Tibial nerve (tissue), 4 donors: Measurements from ENCODE around the gene ABCC4. TPM values are rescaled to one million over a fixed set of nuclear protein-coding genes. Genes with fewer than 3 reads are reported as not detected.

Experiments used
- DNase-seq, 2 donors: peaks; one replicate each; pipeline ENCODE4 v3.0.0-alpha.2; 2019; ENCODE audit warnings: low spot score in 2 of 2
- H3K27ac ChIP-seq, 4 donors: fragments of 200-600 bp; sonication (generic) in 3 of 4; one replicate each; pipeline ENCODE4 v1.5.1; 2017 to 2019; ENCODE audit warnings: mild to moderate bottlenecking in 1 of 4
- H3K27me3 ChIP-seq, 2 donors: fragments of 200-600 bp; sonication (generic) in 1 of 2; one replicate each; pipeline versions ENCODE4 v1.5.1 to v1.6.0; 2017 to 2019
- H3K36me3 ChIP-seq, 3 donors: fragments of 200-600 bp; sonication (generic); one replicate each; pipeline ENCODE4 v1.5.1; 2018 to 2019
- H3K4me1 ChIP-seq, 4 donors: fragments of 200-600 bp; sonication (generic) in 3 of 4; one replicate each; pipeline ENCODE4 v1.5.1; 2017 to 2019
- H3K4me3 ChIP-seq, 4 donors: fragments of 200-600 bp; sonication (generic) in 3 of 4; one replicate each; pipeline ENCODE4 v1.5.1; 2017 to 2019; ENCODE audit warnings: mild to moderate bottlenecking in 1 of 4, moderate library complexity in 1 of 4
- H3K9me3 ChIP-seq, 4 donors: fragments of 200-600 bp; sonication (generic) in 3 of 4; one replicate each; pipeline ENCODE4 v1.5.1; 2017 to 2019
- EP300 ChIP-seq, 2 donors: sonication (generic); formaldehyde crosslinking; IDR thresholded peaks; one replicate each; pipeline ENCODE4 v1.6.1; 2017; ENCODE audit warnings: antibody characterized with exemption in 2 of 2, mild to moderate bottlenecking in 1 of 2
- POLR2A ChIP-seq, 2 donors: fragments of 450-650 bp; IDR thresholded peaks; one replicate each; pipeline ENCODE4 v1.6.1; 2017; ENCODE audit warnings: antibody characterized with exemption in 2 of 2, mild to moderate bottlenecking in 2 of 2, moderate library complexity in 2 of 2
- WGBS, 2 donors: methylation state at CpG; one replicate each; pipeline ENCODE4 v1.1.5; 2018; 5-methylcytosine and 5-hydroxymethylcytosine counted together
- total RNA-seq, 4 donors: library from RNA; depleted of rRNA; stranded (reverse); fragments of >200 nt; gene quantifications; one replicate each; pipeline ENCODE4 v1.1.0, GENCODE V29; 2016
- TF ChIP-seq, protein P1 (sequence below), 5 experiments: fragments of 200-600 bp in 3 of 5; fragments of 450-650 bp in 2 of 5; sonication (generic) in 3 of 5; IDR thresholded peaks; one replicate each; pipeline ENCODE4 v1.5.1; 2016 to 2019; ENCODE audit warnings: antibody characterized with exemption in 5 of 5, mild to moderate bottlenecking in 3 of 5, moderate library complexity in 2 of 5

Gene ABCC4
- total RNA-seq, 4 donors from 2014 or later: 5.7 to 20.1 (median 9.3) TPM

GRCh38 chr13:95122063-95122462 is 179.2 kb downstream of the ABCC4 start:
- Histone ChIP-seq H3K9me3 (no peaks in the 10 kb centered on the region), H3K27me3 (no peaks in the 10 kb centered on the region), H3K27ac (no peak overlapping the region), H3K4me3 (no peak overlapping the region), H3K4me1 (no peaks in the 10 kb centered on the region), H3K36me3 (no peaks in the 10 kb centered on the region)
- TF ChIP-seq, protein P1, sequence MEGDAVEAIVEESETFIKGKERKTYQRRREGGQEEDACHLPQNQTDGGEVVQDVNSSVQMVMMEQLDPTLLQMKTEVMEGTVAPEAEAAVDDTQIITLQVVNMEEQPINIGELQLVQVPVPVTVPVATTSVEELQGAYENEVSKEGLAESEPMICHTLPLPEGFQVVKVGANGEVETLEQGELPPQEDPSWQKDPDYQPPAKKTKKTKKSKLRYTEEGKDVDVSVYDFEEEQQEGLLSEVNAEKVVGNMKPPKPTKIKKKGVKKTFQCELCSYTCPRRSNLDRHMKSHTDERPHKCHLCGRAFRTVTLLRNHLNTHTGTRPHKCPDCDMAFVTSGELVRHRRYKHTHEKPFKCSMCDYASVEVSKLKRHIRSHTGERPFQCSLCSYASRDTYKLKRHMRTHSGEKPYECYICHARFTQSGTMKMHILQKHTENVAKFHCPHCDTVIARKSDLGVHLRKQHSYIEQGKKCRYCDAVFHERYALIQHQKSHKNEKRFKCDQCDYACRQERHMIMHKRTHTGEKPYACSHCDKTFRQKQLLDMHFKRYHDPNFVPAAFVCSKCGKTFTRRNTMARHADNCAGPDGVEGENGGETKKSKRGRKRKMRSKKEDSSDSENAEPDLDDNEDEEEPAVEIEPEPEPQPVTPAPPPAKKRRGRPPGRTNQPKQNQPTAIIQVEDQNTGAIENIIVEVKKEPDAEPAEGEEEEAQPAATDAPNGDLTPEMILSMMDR (IDR thresholded peaks at IDR 0.05): no peak
- TF ChIP-seq EP300 (IDR thresholded peaks at IDR 0.05) (no peak), POLR2A (IDR thresholded peaks at IDR 0.05) (no peak)
- DNase-seq: no peak
- 87 to 91% methylated on average over 4 of the region's 4 CpGs for WGBS, 2 donors

- Histone ChIP-seq H3K36me3 (no peaks in the 10 kb centered on the region), H3K4me1 (no peaks in the 10 kb centered on the region), H3K27me3 (no peaks in the 10 kb centered on the region), H3K27ac (no peak overlapping the region), H3K4me3 (no peak overlapping the region), H3K9me3 (no peaks in the 10 kb centered on the region)
- WGBS, 2 donors: 95 to 100% methylated on average over 1 of the region's 1 CpG
- TF ChIP-seq EP300 (IDR thresholded peaks at IDR 0.05) (no peak), POLR2A (IDR thresholded peaks at IDR 0.05) (no peak)
- TF ChIP-seq, protein P1 (IDR thresholded peaks at IDR 0.05): no peak
- DNase-seq: no peak
Observed at GRCh38 chr13:95121516-95121915, 179.7 kb downstream of the ABCC4 start.

DNA sequence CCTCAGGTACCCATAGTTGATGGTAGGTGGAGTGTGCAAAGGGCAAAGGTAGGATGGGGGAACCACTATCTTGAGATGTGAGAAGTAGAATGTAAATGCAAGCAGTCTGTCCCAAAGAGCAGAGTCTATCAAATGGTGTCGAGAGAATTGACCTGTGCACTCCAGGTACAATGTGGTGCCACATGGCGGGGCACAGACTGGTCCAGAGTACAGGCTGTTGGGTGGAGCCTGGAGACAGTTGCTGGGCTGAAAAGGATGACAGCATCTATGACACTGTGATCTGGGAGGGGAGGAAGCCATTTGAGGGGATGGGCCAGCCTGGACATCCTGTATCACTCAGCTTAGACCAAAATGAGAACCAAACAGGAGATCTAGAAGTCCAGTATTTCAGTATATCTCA is 180.6 kb downstream of the ABCC4 start:
- 91 to 93% methylated on average over 2 of the region's 2 CpGs for WGBS, 2 donors
- TF ChIP-seq POLR2A (IDR thresholded peaks at IDR 0.05): no peak
- TF ChIP-seq, protein P1 (IDR thresholded peaks at IDR 0.05): no peak
- TF ChIP-seq EP300 (IDR thresholded peaks at IDR 0.05): no peak
- no peak for DNase-seq

GRCh38 chr13:95118541-95119324 is 182.5 kb downstream of the ABCC4 start:
- DNase-seq: no peak
- Histone ChIP-seq H3K9me3 (no peaks in the 10 kb centered on the region), H3K27ac (no peak overlapping the region), H3K36me3 (no peaks in the 10 kb centered on the region), H3K4me3 (no peak overlapping the region), H3K4me1 (no peaks in the 10 kb centered on the region), H3K27me3 (no peaks in the 10 kb centered on the region)
- 84 to 87% methylated on average over 8 of the region's 8 CpGs for WGBS, 2 donors
- no peak for TF ChIP-seq POLR2A (IDR thresholded peaks at IDR 0.05)
- TF ChIP-seq, protein P1 (IDR thresholded peaks at IDR 0.05): no peak
- no peak for TF ChIP-seq EP300 (IDR thresholded peaks at IDR 0.05)

More for the DNA sequence above, 180.6 kb downstream of the ABCC4 start:
- H3K36me3 ChIP-seq: no peaks in the 10 kb centered on the region
- H3K27ac ChIP-seq: no peak overlapping the region
- no peaks in the 10 kb centered on the region for H3K4me1 ChIP-seq
- H3K27me3 ChIP-seq: no peaks in the 10 kb centered on the region
- H3K4me3 ChIP-seq: no peak overlapping the region
- no peaks in the 10 kb centered on the region for H3K9me3 ChIP-seq

DNA sequence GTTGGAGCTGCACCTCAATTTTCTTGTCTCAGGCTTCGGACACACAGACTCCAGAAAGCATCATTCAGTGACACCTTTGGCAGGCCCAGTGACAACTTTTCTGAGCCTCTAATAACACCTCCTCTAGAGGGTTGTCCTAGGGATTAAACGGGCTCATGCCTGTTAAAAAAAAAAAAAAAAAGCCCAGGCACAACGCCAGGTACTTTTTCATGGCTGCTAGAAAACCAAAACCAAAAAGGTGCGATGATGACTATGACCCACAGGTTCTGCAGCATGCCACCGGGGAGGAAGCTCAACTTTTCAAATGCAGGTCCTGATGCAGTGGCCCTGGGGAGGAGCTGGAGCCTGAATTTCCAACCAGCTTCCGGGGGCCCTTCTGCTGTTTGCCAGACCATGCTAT is 184.2 kb downstream of the ABCC4 start:
- no peak overlapping the region for H3K4me3 ChIP-seq
- no peaks in the 10 kb centered on the region for H3K36me3 ChIP-seq
- H3K27ac ChIP-seq: no peak overlapping the region
- no peak for DNase-seq
- H3K4me1 ChIP-seq: no peaks in the 10 kb centered on the region
- no peak for TF ChIP-seq EP300 (IDR thresholded peaks at IDR 0.05)
- TF ChIP-seq POLR2A (IDR thresholded peaks at IDR 0.05): no peak
- TF ChIP-seq, protein P1 (IDR thresholded peaks at IDR 0.05): no peak
- H3K9me3 ChIP-seq: no peaks in the 10 kb centered on the region
- WGBS, 2 donors: 69 to 76% methylated on average over 6 of the region's 6 CpGs
- H3K27me3 ChIP-seq: no peaks in the 10 kb centered on the region
